Keratinocyte (primary cell): Measurements from ENCODE around the gene KLHL2. TPM values are rescaled to one million over a fixed set of nuclear protein-coding genes. Genes with fewer than 3 reads are reported as not detected.
A peak's percentile ranks its signal among the peaks of the same experiment; 100 is the strongest.
"Not testable (repeated sequence)": the region's sequence is repeated elsewhere in the genome, so short reads cannot be mapped to it uniquely, and the experiment has no call there.

ENCODE experiments used
- DNase-seq: peaks from one replicate; pipeline ENCODE4 v3.0.0-alpha.2; 2011; ENCODE audit warnings: low read depth, missing footprints, low spot score
- FAIRE-seq: peaks from 2 replicates; lab custom pipeline; 2011; peaks lifted over from hg19 to GRCh38; lab: Jason Lieb, UNC
- H2AFZ ChIP-seq: 2 replicates; pipeline ENCODE4 v1.6.0; 2012; ENCODE audit warnings: low read length, control low read depth, inconsistent platforms; ENCODE audit not compliant: control insufficient read depth
- H3K27ac ChIP-seq: 2 replicates; pipeline ENCODE4 v1.5.1; 2011; ENCODE audit warnings: low read length; ENCODE audit not compliant: control insufficient read depth, insufficient read depth
- H3K27me3 ChIP-seq: 3 replicates; pipeline ENCODE4 v1.6.0; 2011; ENCODE audit warnings: low read length; ENCODE audit not compliant: control insufficient read depth, insufficient read depth; ENCODE audit errors: extremely low read depth
- H3K36me3 ChIP-seq, 2 experiments: 2 replicates in 1 of 2; 3 replicates in 1 of 2; pipeline ENCODE4 v1.5.1; 2011; ENCODE audit warnings: low read length in 2 of 2, mild to moderate bottlenecking in 1 of 2; ENCODE audit not compliant: control insufficient read depth in 2 of 2, insufficient read depth in 2 of 2; ENCODE audit errors: extremely low read depth in 1 of 2
- H3K4me1 ChIP-seq: 3 replicates; pipeline ENCODE4 v1.5.1; 2011; ENCODE audit warnings: low read length; ENCODE audit not compliant: control insufficient read depth, insufficient read depth; ENCODE audit errors: extremely low read depth
- H3K4me2 ChIP-seq: 3 replicates; pipeline ENCODE4 v1.6.0; 2011; ENCODE audit warnings: low read depth, low read length; ENCODE audit not compliant: control insufficient read depth, insufficient read depth; ENCODE audit errors: extremely low read depth
- H3K4me3 ChIP-seq, 3 experiments: fragments of 200-600 bp in 1 of 3; sonication (generic) in 1 of 3; 2 replicates in 2 of 3; 3 replicates in 1 of 3; pipeline ENCODE4 v1.5.1; 2011 to 2016; ENCODE audit warnings: low read length in 3 of 3, mild to moderate bottlenecking in 3 of 3, control low read depth in 2 of 3, inconsistent platforms in 1 of 3, low read depth in 1 of 3, mixed read lengths in 1 of 3, mixed run types in 1 of 3, moderate library complexity in 1 of 3; ENCODE audit not compliant: control insufficient read depth in 2 of 3, insufficient read depth in 2 of 3; ENCODE audit errors: extremely low read depth in 1 of 3
- H3K79me2 ChIP-seq: 2 replicates; pipeline ENCODE4 v1.6.0; 2012; ENCODE audit warnings: low read length; ENCODE audit not compliant: control insufficient read depth, insufficient read depth
- H3K9ac ChIP-seq: 3 replicates; pipeline ENCODE4 v1.6.0; 2011; ENCODE audit warnings: low read length; ENCODE audit not compliant: control insufficient read depth, insufficient read depth; ENCODE audit errors: extremely low read depth
- H3K9me1 ChIP-seq: 3 replicates; pipeline ENCODE4 v1.6.0; 2011; ENCODE audit warnings: low read length; ENCODE audit not compliant: control insufficient read depth, insufficient read depth; ENCODE audit errors: extremely low read depth
- H3K9me3 ChIP-seq: 2 replicates; pipeline ENCODE4 v1.5.1; 2012; ENCODE audit warnings: low read depth, low read length; ENCODE audit not compliant: control insufficient read depth
- H4K20me1 ChIP-seq: 3 replicates; pipeline ENCODE4 v1.6.0; 2011; ENCODE audit warnings: low read length; ENCODE audit not compliant: control insufficient read depth, insufficient read depth; ENCODE audit errors: extremely low read depth
- dilution Hi-C: fragments of 300-500 bp; cut with MboI; formaldehyde crosslinking; loops from one replicate; pipeline ENCODE4 v1.7.0; 2020; ENCODE audit warnings: low sequenced_read_pairs; ENCODE audit not compliant: extremely low pct_ligation_motif_present
- polyA plus RNA-seq, 5 experiments: library from polyadenylated mRNA; depleted of rRNA in 3 of 5; stranded (reverse) in 3 of 5; stranded (forward) in 1 of 5; unstranded in 1 of 5; fragments of >200 nt; gene quantifications; 1 replicate in 1 of 5; 2 replicates in 3 of 5; 3 replicates in 1 of 5; pipeline versions ENCODE4 v1.2.1 to v1.2.3, GENCODE V29; 2011 to 2012; ENCODE audit warnings: missing spikeins in 2 of 5, low read depth in 1 of 5, low replicate concordance in 1 of 5

KLHL2 gene
- polyA plus RNA-seq, 1 donor (not counting 4 experiments of a cell fraction or from before 2014, with no cell fraction given): 18.5 TPM

- H4K20me1 ChIP-seq, H3K27ac ChIP-seq, H2AFZ ChIP-seq, dilution Hi-C loops, H3K4me2 ChIP-seq, H3K9ac ChIP-seq, H3K4me3 ChIP-seq, H3K9me3 ChIP-seq, H3K27me3 ChIP-seq, H3K36me3 ChIP-seq, H3K9me1 ChIP-seq, DNase-seq: not testable (repeated sequence)
- Histone ChIP-seq H3K79me2 (peaks cover 40% of the 10 kb centered on the region), H3K4me1 (peaks cover 47% of the 10 kb centered on the region)
- peak; percentile 95 for FAIRE-seq
Measured at GRCh38 chr4:165213404-165213803, 6.0 kb downstream of the KLHL2 start.

- Histone ChIP-seq H3K79me2 (peaks cover 35% of the 10 kb centered on the region), H3K4me1 (peaks cover 41% of the 10 kb centered on the region)
- FAIRE-seq, dilution Hi-C loops, H2AFZ ChIP-seq, H3K36me3 ChIP-seq, H3K4me2 ChIP-seq, H3K9ac ChIP-seq, H4K20me1 ChIP-seq, H3K27me3 ChIP-seq, H3K9me3 ChIP-seq, H3K9me1 ChIP-seq, DNase-seq, H3K4me3 ChIP-seq, H3K27ac ChIP-seq: not testable (repeated sequence)
Measured at GRCh38 chr4:165213991-165214709, 6.8 kb downstream of the KLHL2 start.

- dilution Hi-C loops: not testable (repeated sequence)
Measured at GRCh38 chr4:165215034-165215751, 7.8 kb downstream of the KLHL2 start.

GRCh38 chr4:165215761-165216487, 8.6 kb downstream of the KLHL2 start:
- H3K27ac ChIP-seq, H3K27me3 ChIP-seq, H3K9ac ChIP-seq, DNase-seq, H3K36me3 ChIP-seq, H4K20me1 ChIP-seq, dilution Hi-C loops, H2AFZ ChIP-seq, H3K4me3 ChIP-seq, H3K9me3 ChIP-seq, H3K9me1 ChIP-seq, FAIRE-seq, H3K4me2 ChIP-seq: not testable (repeated sequence)
- Histone ChIP-seq H3K4me1 (peaks cover 28% of the 10 kb centered on the region), H3K79me2 (peaks cover 18% of the 10 kb centered on the region)

More at GRCh38 chr4:165215034-165215751, 7.8 kb downstream of the KLHL2 start:
- not testable (repeated sequence) for H2AFZ ChIP-seq, H3K36me3 ChIP-seq, H3K4me2 ChIP-seq, H3K9me3 ChIP-seq, DNase-seq, H3K27me3 ChIP-seq, H3K9ac ChIP-seq, H3K9me1 ChIP-seq, H3K4me3 ChIP-seq, H4K20me1 ChIP-seq
- Histone ChIP-seq H3K79me2 (peaks cover 25% of the 10 kb centered on the region), H3K4me1 (peaks cover 35% of the 10 kb centered on the region), H3K27ac (peak overlapping the region; percentile 25)
- FAIRE-seq: peak; percentile 86
